Activated CD8-positive, alpha-beta T cell treated with anti-CD3 and anti-CD28 coated beads for 36 hours (primary cell): ENCODE data around the gene ITPRIPL2. TPM values are rescaled to one million over a fixed set of nuclear protein-coding genes. Genes with fewer than 3 reads are reported as not detected.

Experiments
- ATAC-seq: fragments of 200-7000 bp; cut with Tn5 transposase; one replicate; pipeline ENCODE4 v1.10.0; 2021; ENCODE audit warnings: mild to moderate bottlenecking, moderate library complexity
- CTCF ChIA-PET: fragments of 350-600 bp; sonication (Branson Sonifier 250); formaldehyde crosslinking; loops from one replicate; lab custom pipeline; 2021; ENCODE audit warnings: antibody characterized with exemption; lab: Charles Lee
- POLR2A ChIA-PET: fragments of 350-600 bp; sonication (Branson Sonifier 250); formaldehyde crosslinking; loops from one replicate; lab custom pipeline; 2021; ENCODE audit warnings: antibody characterized with exemption; lab: Charles Lee
- DNase-seq: peaks from one replicate; pipeline ENCODE4 v3.0.0-alpha.2; 2020
- H3K27ac Mint-ChIP-seq: one replicate; pipeline ENCODE4 v1.8.0; 2021; ENCODE audit warnings: mild to moderate bottlenecking, mixed read lengths
- H3K27me3 Mint-ChIP-seq: one replicate; pipeline ENCODE4 v1.8.0; 2021; ENCODE audit warnings: mixed read lengths
- H3K36me3 Mint-ChIP-seq: one replicate; pipeline ENCODE4 v1.8.0; 2021; ENCODE audit warnings: low read depth, mixed read lengths
- H3K4me1 Mint-ChIP-seq: one replicate; pipeline ENCODE4 v1.8.0; 2021; ENCODE audit warnings: low read depth, mixed read lengths
- H3K4me3 Mint-ChIP-seq: one replicate; pipeline ENCODE4 v1.8.0; 2021; ENCODE audit warnings: mild to moderate bottlenecking, moderate library complexity, mixed read lengths
- H3K9me3 Mint-ChIP-seq: one replicate; pipeline ENCODE4 v1.8.0; 2021; ENCODE audit warnings: mixed read lengths
- CTCF ChIP-seq: fragments of 200-600 bp; IDR thresholded peaks from one replicate; pipeline ENCODE4 v1.8.0; 2022; ENCODE audit warnings: antibody characterized with exemption, mild to moderate bottlenecking
- intact Hi-C: fragments of 100-400 bp; cut with micrococcal nuclease; formaldehyde crosslinking; loops from one replicate; pipeline ENCODE4 v1.10.0; 2022
- total RNA-seq, 2 experiments: library from RNA; stranded (reverse); gene quantifications; one replicate each; pipeline ENCODE4 v1.2.3, GENCODE V29; 2021

The ITPRIPL2 gene
- total RNA-seq, 2 experiments from 2014 or later, result 1.3 to 1.9 TPM

GRCh38 chr16:19130852-19131824, 17.4 kb downstream of the ITPRIPL2 start:
- Mint-ChIP-seq H3K27ac (peak overlapping the region; percentile 54), H3K27me3 (peaks cover 5% of the 10 kb centered on the region), H3K4me1 (peaks cover 32% of the 10 kb centered on the region), H3K9me3 (peaks cover 4% of the 10 kb centered on the region), H3K4me3 (peak overlapping the region; percentile 15), H3K36me3 (no peaks in the 10 kb centered on the region)
- intact Hi-C loops, result no loop called here
- TF ChIP-seq CTCF, result no peak
- ATAC-seq, result peak; percentile 40
- no peak for DNase-seq
- ChIA-PET POLR2A (interaction anchor here (0.9 kb wide), 1 partner anchor 8 kb away, joined by 4 read pairs; no protein-coding TSS in a partner anchor), CTCF (no interaction called here)

GRCh38 chr16:19131825-19132218, 18.1 kb downstream of the ITPRIPL2 start:
- intact Hi-C loops, result no loop called here
- Mint-ChIP-seq H3K4me3 (no peak overlapping the region), H3K36me3 (no peaks in the 10 kb centered on the region), H3K4me1 (peaks cover 31% of the 10 kb centered on the region), H3K27ac (no peak overlapping the region), H3K27me3 (peaks cover 4% of the 10 kb centered on the region), H3K9me3 (peaks cover 2% of the 10 kb centered on the region)
- DNase-seq, result no peak
- POLR2A ChIA-PET, result interaction anchor here (1.2 kb wide), 1 partner anchor 65 kb away, joined by 3 read pairs; the partner anchor contains the start of gene COQ7
- CTCF ChIA-PET, result no interaction called here
- ATAC-seq, result no peak
- TF ChIP-seq CTCF, result no peak

- Mint-ChIP-seq H3K36me3 (no peaks in the 10 kb centered on the region), H3K4me3 (no peak overlapping the region), H3K27me3 (peaks cover under 1% of the 10 kb centered on the region), H3K9me3 (no peaks in the 10 kb centered on the region), H3K4me1 (peaks cover 27% of the 10 kb centered on the region), H3K27ac (no peak overlapping the region)
- TF ChIP-seq CTCF, result no peak
- POLR2A ChIA-PET, result interaction anchor here (1.2 kb wide), 1 partner anchor 65 kb away, joined by 3 read pairs; the partner anchor contains the start of gene COQ7
- ATAC-seq (no peak), DNase-seq (no peak)
- intact Hi-C loops, result no loop called here
- CTCF ChIA-PET, result no interaction called here
Measured at GRCh38 chr16:19132255-19132654, 18.5 kb downstream of the ITPRIPL2 start.

- Mint-ChIP-seq H3K9me3 (no peaks in the 10 kb centered on the region), H3K27ac (no peak overlapping the region), H3K36me3 (no peaks in the 10 kb centered on the region), H3K4me1 (peaks cover 21% of the 10 kb centered on the region), H3K27me3 (peaks cover 2% of the 10 kb centered on the region), H3K4me3 (no peak overlapping the region)
- DNase-seq (no peak), ATAC-seq (no peak)
- POLR2A ChIA-PET, result interaction anchor here (1.2 kb wide), 1 partner anchor 66 kb away, joined by 3 read pairs; the partner anchor contains the start of gene COQ7
- CTCF ChIA-PET, result no interaction called here
- no peak for TF ChIP-seq CTCF
- intact Hi-C loops, result no loop called here
Measured at GRCh38 chr16:19132898-19133297, 19.1 kb downstream of the ITPRIPL2 start.

GRCh38 chr16:19133600-19133999, 19.8 kb downstream of the ITPRIPL2 start:
- TF ChIP-seq CTCF, result no peak
- no peak for DNase-seq
- Mint-ChIP-seq H3K27me3 (peaks cover 4% of the 10 kb centered on the region), H3K9me3 (no peaks in the 10 kb centered on the region), H3K27ac (no peak overlapping the region), H3K4me3 (no peak overlapping the region), H3K36me3 (no peaks in the 10 kb centered on the region), H3K4me1 (peaks cover 17% of the 10 kb centered on the region)
- ChIA-PET POLR2A (interaction anchor here (0.8 kb wide), 1 partner anchor 16 kb away, joined by 3 read pairs; no protein-coding TSS in a partner anchor), CTCF (no interaction called here)
- intact Hi-C loops, result no loop called here
- no peak for ATAC-seq
